CD4-positive, alpha-beta T cell treated with Interferon alpha-2 for 1 hour (primary cell): ENCODE data around the gene CEP192.
"Not testable (repeated sequence)": the region's sequence is repeated elsewhere in the genome, so short reads cannot be mapped to it uniquely, and the experiment has no call there.

Experiments used
- DNase-seq, 2 donors: peaks; one replicate each; pipeline ENCODE4 v3.0.0-alpha.2; 2020 to 2022

CEP192 gene

DNA sequence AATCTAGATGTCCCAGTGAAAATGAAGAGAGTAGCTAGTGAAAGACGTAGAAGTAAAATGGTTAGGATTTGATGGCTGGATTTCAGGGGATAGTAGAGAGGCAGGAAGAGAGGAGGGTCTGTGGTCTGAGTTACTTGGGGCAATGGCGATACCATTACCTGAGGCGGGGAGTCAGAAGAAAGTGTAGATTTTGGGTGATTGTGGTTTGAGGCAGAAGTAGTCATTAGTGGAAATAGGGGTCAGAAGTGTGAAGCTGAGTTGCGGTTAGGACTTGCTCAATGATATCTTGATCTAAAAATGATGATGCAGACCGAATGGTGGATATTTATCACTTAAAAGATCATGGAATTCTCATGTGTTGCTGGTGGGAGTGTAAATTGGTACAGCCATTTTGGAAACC lies 41.0 kb downstream of the CEP192 start:
- DNase-seq, result no peak

- no peak for DNase-seq
Measured at GRCh38 chr18:13035249-13035914, 44.2 kb downstream of the CEP192 start.

GRCh38 chr18:13036622-13037320 lies 45.6 kb downstream of the CEP192 start:
- no peak for DNase-seq

DNA sequence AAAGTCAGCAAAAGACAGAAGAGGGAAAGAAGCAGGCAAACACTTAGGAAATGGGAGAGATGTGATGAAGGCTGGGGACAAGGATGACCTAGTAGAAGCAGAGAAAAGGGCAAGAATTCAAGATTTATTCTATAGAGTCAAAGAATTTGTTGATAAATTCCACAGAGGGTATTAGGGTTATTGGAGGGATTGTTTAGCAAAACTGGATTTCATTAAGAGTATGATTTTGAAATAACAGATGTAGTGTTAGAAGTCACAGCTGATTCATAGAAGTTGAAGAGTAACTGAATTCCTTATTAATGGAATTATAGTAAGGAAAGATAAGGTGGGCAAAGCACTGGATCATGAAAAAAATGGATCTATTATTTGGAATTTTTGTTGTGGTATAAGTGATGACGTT lies 48.6 kb downstream of the CEP192 start:
- no peak for DNase-seq

DNA sequence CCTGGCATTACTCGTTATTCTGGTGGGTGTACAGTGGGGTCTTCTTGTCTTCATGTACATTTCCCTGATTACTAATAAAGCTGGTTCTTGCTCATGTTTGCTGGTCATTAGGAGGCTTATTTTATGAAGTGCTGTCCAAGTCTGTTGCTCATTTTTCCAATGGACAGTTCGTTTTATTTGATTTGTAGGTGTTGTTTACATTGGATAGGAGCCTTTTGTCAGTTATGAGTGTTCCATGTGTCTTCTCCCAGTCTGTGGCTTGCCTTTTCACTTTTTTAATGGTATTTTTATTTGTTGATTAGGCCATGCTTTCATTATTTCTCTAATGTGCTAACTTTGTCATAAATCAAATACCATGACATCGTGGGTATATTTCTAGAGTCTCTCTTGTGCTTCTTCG lies 51.9 kb downstream of the CEP192 start:
- DNase-seq, result no peak

DNA sequence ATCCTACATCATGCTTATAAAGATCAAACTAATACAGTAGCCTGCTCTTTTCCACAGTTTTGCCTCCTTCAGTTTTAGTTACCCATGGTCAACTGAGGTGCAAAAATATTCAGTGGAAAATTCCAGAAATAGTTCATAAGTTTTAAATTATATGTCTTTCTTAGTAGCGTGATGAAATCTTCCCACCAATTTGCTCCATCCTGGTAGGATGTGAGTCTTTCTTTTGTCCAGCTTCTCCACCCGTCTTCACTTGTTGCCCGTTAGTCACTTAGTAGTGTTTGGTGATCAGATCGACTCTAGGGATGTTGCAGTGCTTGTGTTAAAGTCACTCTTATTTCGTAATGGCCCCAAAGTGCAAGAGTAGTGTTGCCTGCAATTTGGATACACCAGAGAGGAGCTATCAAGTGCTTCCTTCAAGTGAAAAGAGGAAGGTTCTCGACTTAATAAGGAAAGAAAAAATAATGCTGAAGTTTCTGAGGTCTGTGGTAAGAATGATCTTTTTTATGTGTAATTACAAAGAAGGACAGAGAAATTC lies 57.0 kb downstream of the CEP192 start:
- DNase-seq, result no peak

DNA sequence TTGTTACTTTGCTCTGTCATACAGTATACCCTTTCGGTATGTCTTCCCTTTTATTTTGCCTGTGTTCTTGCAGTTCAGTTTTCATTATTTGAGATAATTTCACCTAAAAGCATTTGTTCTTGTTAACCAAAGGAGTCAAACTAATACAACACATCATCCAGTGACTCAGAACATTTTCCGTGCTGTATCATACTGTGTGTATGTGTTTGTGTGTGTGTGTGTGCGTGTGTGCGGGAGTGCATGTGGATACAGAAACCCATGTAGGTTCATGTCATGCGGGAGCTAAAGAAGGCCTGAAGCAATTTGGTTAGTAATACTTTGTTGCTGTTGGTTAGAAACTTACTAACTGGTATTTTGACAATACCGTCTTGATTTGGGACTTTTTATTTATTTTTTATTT lies 60.0 kb downstream of the CEP192 start:
- no peak for DNase-seq

- DNase-seq, result peak; percentile 6 to 33
Measured at GRCh38 chr18:13051950-13052349, 60.8 kb downstream of the CEP192 start.

DNA sequence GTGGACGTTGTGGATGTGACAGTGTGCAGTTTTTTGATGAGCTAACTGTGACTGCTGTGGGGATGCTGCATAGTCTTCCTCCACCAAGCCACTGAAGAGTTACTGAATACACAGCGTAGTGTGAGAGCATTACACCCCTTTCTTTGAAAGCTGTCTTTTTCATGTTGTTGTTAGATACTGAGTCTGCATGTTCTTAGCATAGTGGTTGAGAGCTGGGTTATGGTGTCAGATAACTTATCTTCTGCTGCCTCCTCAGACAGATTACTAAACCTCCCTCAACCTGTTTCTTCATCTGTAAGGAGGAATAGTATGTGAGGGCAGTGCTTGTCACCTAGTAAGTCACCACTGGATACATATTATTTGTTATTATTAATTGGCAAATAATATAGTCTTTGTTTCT lies 63.2 kb downstream of the CEP192 start:
- DNase-seq, result no peak

- DNase-seq, result no peak
Measured at GRCh38 chr18:13061630-13062189, 70.5 kb downstream of the CEP192 start.

- no peak for DNase-seq
Measured at GRCh38 chr18:13067124-13067523, 76.0 kb downstream of the CEP192 start.

DNA sequence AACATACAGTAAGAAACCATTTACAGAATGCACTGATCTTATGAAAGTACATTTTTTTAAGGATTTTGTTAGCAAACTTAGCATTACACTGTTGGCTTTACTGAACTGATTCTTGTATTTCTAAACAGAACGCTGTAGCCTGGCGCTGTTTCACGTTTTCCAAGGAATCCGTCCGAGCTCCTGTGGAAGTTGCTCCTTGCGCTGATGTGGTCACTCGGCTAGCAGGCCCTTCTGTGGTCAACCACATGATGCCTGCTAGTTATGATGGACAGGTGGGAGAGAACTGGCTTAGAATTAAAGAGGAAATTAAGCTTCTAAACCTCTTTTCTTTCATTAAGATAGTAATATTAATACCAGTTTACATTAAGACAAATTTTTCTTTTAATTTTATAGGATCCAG lies 76.8 kb downstream of the CEP192 start:
- DNase-seq, result no peak

DNA sequence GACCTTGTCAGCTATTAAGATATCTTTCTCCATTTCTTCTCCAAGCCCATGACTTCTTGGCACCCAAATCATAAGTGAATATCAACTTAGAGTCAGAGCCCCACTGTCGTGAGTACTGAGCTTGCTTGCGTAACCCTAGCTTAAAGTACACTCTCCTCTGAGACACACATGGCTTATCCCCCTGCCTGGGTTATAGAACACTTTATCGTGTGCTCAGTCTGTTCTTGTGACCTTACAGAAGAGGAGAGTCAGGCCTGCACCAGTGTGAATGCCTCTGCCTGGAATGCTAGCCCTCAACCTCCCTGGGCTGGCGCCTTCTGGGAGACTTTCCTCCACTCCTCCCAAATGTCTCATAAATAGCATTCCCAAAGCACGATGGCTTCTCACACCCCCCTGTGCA lies 79.3 kb downstream of the CEP192 start:
- DNase-seq, result no peak

DNA sequence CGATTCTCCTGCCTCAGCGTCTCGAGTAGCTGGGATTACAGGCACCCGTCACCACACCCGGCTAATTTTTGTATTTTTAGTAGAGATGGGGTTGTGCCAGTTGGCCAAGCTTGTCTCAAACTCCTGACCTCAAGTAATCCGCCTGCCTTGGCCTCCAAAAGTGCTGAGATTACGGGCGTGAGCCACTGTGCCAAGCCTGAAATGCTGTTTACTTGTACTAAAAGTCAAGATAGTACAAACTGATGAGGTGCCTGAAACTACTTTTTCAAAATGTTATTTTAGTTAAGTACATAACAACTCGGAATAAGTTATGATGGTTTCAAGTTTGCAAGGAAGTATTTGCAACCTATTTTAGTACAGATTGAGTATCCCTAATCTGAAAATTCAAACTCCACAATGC lies 85.7 kb downstream of the CEP192 start:
- no peak for DNase-seq

- DNase-seq, result no peak
Measured at GRCh38 chr18:13077473-13077872, 86.3 kb downstream of the CEP192 start.

DNA sequence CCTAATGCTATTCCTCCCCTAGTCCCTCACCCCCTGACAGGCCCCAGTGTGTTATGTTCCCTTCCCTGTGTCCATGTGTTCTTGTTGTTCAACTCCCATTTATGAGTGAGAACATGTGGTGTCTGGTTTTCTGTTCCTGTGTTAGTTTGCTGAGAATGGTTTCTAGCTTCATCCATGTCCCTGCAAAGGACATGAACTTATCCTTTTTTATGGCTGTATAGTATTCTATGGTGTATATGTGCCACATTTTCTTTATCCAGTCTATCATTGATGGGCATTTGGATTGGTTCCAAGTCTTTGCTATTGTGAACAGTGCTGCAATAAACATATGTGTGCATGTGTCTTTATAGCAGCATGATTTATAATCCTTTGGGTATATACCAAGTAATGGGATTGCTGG lies 86.9 kb downstream of the CEP192 start:
- DNase-seq, result not testable (repeated sequence)

DNA sequence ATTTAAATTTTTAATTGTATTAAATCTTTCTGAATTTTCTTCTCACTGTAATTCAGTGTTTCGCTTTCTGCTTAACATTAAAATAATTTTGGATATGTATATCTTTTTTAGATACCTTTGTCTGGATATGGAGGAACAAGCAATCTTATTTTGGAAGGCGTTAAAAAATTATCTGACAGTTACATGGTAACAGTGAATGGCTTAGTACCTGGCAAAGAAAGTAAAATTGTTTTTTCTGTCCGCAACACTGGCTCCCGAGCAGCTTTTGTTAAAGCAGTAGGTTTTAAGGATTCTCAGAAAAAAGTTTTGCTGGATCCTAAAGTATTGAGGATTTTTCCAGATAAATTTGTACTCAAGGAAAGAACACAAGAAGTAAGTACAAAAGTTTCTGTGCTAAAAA lies 95.7 kb downstream of the CEP192 start:
- no peak for DNase-seq

DNA sequence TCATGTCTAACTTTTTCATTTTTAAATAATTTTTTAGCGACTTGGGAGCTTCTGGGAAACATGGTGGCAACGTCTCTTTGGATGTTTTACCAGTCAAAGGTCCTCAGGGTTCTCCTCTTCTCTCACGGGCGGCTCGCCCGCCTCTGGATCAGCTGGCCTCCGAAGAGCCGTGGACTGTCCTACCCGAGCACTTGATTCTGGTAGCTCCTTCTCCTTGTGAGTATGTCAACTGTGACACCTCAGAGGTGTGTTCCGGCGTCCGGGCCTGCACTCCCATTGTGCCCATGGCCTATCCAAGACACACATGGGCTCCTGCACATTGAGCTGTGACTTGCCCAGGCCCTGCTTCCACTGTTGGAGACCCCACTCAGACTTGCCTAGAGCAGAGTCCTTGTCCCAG lies 104.3 kb downstream of the CEP192 start:
- DNase-seq, result no peak

- no peak for DNase-seq
Measured at GRCh38 chr18:13096232-13096631, 105.1 kb downstream of the CEP192 start.

GRCh38 chr18:13096719-13097118 lies 105.6 kb downstream of the CEP192 start:
- no peak for DNase-seq

GRCh38 chr18:13098104-13098503 lies 106.9 kb downstream of the CEP192 start:
- DNase-seq, result not testable (repeated sequence)

DNA sequence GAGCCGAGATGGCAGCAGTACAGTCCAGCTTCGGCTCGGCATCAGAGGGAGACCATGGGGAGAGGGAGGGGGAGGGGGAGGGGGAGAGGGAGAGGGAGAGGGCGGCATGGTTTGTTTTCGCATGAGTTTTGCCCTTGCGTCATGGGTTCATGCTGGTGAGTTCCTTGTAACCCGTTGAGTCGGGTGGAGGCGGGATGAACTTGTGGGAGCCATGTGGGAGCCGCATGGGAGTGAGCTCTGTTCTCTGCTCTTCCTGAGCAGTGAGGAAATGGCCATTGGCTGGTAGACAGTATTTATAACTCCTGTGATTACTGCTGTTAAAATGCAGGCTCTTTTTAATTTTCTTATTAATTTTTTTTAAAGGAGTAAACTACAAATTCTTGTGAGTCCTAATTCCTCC lies 108.0 kb downstream of the CEP192 start:
- DNase-seq, result no peak

- DNase-seq, result no peak
Measured at GRCh38 chr18:13100942-13101658, 109.9 kb downstream of the CEP192 start.
